HEK293T (cell line): ENCODE measurements around the gene ITM2B.

Experiments used
- ARNT ChIP-seq: fragments of 450-650 bp; IDR thresholded peaks from 2 replicates; pipeline ENCODE4 v1.6.1; 2017; ENCODE audit warnings: mild to moderate bottlenecking
- CTBP1 ChIP-seq: fragments of 450-650 bp; IDR thresholded peaks from 2 replicates; pipeline ENCODE4 v1.6.1; 2016; ENCODE audit warnings: borderline replicate concordance
- FOXM1 ChIP-seq: fragments of 450-650 bp; IDR thresholded peaks from 2 replicates; pipeline ENCODE4 v1.6.1; 2017; ENCODE audit warnings: mild to moderate bottlenecking, borderline replicate concordance
- LEF1 ChIP-seq: fragments of 450-650 bp; IDR thresholded peaks from 2 replicates; pipeline ENCODE4 v1.6.1; 2017; ENCODE audit warnings: mild to moderate bottlenecking, borderline replicate concordance
- NFRKB ChIP-seq: fragments of 450-650 bp; IDR thresholded peaks from 2 replicates; pipeline ENCODE4 v1.6.1; 2016; ENCODE audit warnings: mild to moderate bottlenecking, moderate library complexity

GRCh38 chr13:48224701-48225100, 8.3 kb upstream of the ITM2B start:
- TF ChIP-seq LEF1 (no peak), FOXM1 (no peak), ARNT (no peak), CTBP1 (no peak), NFRKB (no peak)
